HepG2 (cell line): ENCODE measurements around the gene IQGAP2. TPM values are rescaled to one million over a fixed set of nuclear protein-coding genes. Genes with fewer than 3 reads are reported as not detected.
A peak's percentile ranks its signal among the peaks of the same experiment; 100 is the strongest.

Source experiments
- ADNP ChIP-seq: sonication (generic); formaldehyde crosslinking; IDR thresholded peaks from 2 replicates; pipeline ENCODE4 v1.4.0; 2020; ENCODE audit warnings: missing genetic modification reagents
- AGO1 ChIP-seq: fragments of 200-400 bp; formaldehyde crosslinking; IDR thresholded peaks from 2 replicates; pipeline ENCODE4 v1.6.1; 2017; ENCODE audit warnings: mild to moderate bottlenecking, low read depth, low read length, moderate library complexity; ENCODE audit not compliant: poor library complexity, severe bottlenecking
- BCL6 ChIP-seq: IDR thresholded peaks from 2 replicates; pipeline ENCODE4 v1.6.1; 2016; ENCODE audit warnings: missing genetic modification reagents, missing compliant biosample characterization
- EED ChIP-seq: sonication (generic); formaldehyde crosslinking; IDR thresholded peaks from 2 replicates; pipeline ENCODE4 v1.5.0; 2020; ENCODE audit warnings: mild to moderate bottlenecking, missing genetic modification reagents
- IRF2 ChIP-seq: IDR thresholded peaks from 2 replicates; pipeline ENCODE4 v1.6.1; 2018; ENCODE audit warnings: missing genetic modification reagents, missing compliant biosample characterization
- JUND ChIP-seq: sonication (generic); formaldehyde crosslinking; IDR thresholded peaks from 2 replicates; pipeline ENCODE4 v1.8.0; 2022; ENCODE audit warnings: mild to moderate bottlenecking, missing genetic modification reagents
- LRRFIP1 ChIP-seq: sonication (generic); formaldehyde crosslinking; conservative IDR thresholded peaks from 2 replicates; pipeline ENCODE4 v1.4.0; 2020; ENCODE audit warnings: missing genetic modification reagents
- SMYD3 ChIP-seq: sonication (generic); formaldehyde crosslinking; IDR thresholded peaks from 2 replicates; pipeline ENCODE4 v1.8.1; 2023; ENCODE audit warnings: mild to moderate bottlenecking, missing genetic modification reagents
- STAG1 ChIP-seq: sonication (generic); formaldehyde crosslinking; IDR thresholded peaks from 2 replicates; pipeline ENCODE4 v1.4.0; 2020; ENCODE audit warnings: missing genetic modification reagents
- TFAP4 ChIP-seq: sonication (generic); IDR thresholded peaks from 2 replicates; pipeline ENCODE4 v1.6.1; 2016; ENCODE audit warnings: low read depth, borderline replicate concordance
- ZHX2 ChIP-seq, 2 experiments: sonication (generic) in 1 of 2; formaldehyde crosslinking in 1 of 2; IDR thresholded peaks; 2 replicates each; pipeline versions ENCODE4 v1.6.1 to v1.9.0; 2014 to 2022; ENCODE audit warnings: antibody characterized with exemption in 1 of 2, borderline replicate concordance in 1 of 2, inconsistent platforms in 1 of 2, low read depth in 1 of 2, missing genetic modification reagents in 1 of 2
- ZNF234 ChIP-seq: sonication (generic); formaldehyde crosslinking; conservative IDR thresholded peaks from 2 replicates; pipeline ENCODE4 v1.5.1; 2020; ENCODE audit warnings: mild to moderate bottlenecking, missing genetic modification reagents
- ZNF256 ChIP-seq: sonication (generic); formaldehyde crosslinking; conservative IDR thresholded peaks from 2 replicates; pipeline ENCODE4 v1.4.0; 2020; ENCODE audit warnings: missing genetic modification reagents
- ZNF343 ChIP-seq: sonication (generic); formaldehyde crosslinking; IDR thresholded peaks from 2 replicates; pipeline ENCODE4 v1.4.0; 2020; ENCODE audit warnings: mild to moderate bottlenecking, missing genetic modification reagents
- ZNF747 ChIP-seq: sonication (generic); formaldehyde crosslinking; IDR thresholded peaks from 2 replicates; pipeline ENCODE4 v1.8.1; 2023; ENCODE audit warnings: missing genetic modification reagents, mild to moderate bottlenecking, borderline replicate concordance
- ZSCAN29 ChIP-seq: sonication (generic); formaldehyde crosslinking; conservative IDR thresholded peaks from 2 replicates; pipeline ENCODE4 v1.4.0; 2020; ENCODE audit warnings: mild to moderate bottlenecking, missing genetic modification reagents
- ZSCAN5A ChIP-seq: sonication (generic); formaldehyde crosslinking; IDR thresholded peaks from 2 replicates; pipeline ENCODE4 v1.8.0; 2022; ENCODE audit warnings: mild to moderate bottlenecking, missing genetic modification reagents, borderline replicate concordance
- polyA plus RNA-seq, 8 experiments: library from polyadenylated mRNA; depleted of rRNA in 3 of 8; stranded (reverse) in 7 of 8; unstranded in 1 of 8; fragments of >200 nt; fragmentation: Illumina TruSeq in 4 of 8; extraction: Trizol in 4 of 8; gene quantifications; 2 replicates each; pipeline versions ENCODE4 v1.2.1 to v1.2.3, GENCODE V29; 2011 to 2016; ENCODE audit warnings: low read depth in 4 of 8, missing spikeins in 1 of 8, mixed read lengths in 1 of 8; ENCODE audit not compliant: insufficient read depth in 1 of 8
- total RNA-seq, 5 experiments: library from RNA; depleted of rRNA; stranded (reverse); fragments of >200 nt; fragmentation: Illumina TruSeq; extraction: Trizol; gene quantifications; 2 replicates each; pipeline ENCODE4 v1.2.3, GENCODE V29; 2016; ENCODE audit warnings: low read depth in 1 of 5

IQGAP2 gene
- total and polyA plus RNA-seq, 2 of the 13 experiments (the other 11 are each of a cell fraction or from before 2014, with no cell fraction given) = 35.2 to 83.3 TPM

- TF ChIP-seq LRRFIP1 (CRISPR knock-in tag) (no peak), STAG1 (CRISPR knock-in tag) (peak; percentile 90), BCL6 (CRISPR knock-in tag) (peak; percentile 52; the same call in 1 of the 2 replicates), ZNF234 (CRISPR knock-in tag) (peak; percentile 68; the same call in 1 of the 2 replicates), ZNF256 (0 out of 2 replicates have a peak, but pooled peaks have one; percentile 46), TFAP4 (peak; percentile 84; the same call in 1 of the 2 replicates), ZHX2 (IDR thresholded peaks at IDR 0.05; ENCODE audit: low read depth) (0 out of 2 replicates have a peak, but pooled peaks have one; percentile 16), ZHX2 (CRISPR knock-in tag; IDR thresholded peaks at IDR 0.05; ENCODE audit: borderline replicate concordance) (no peak), ZNF747 (no peak; the same call in 1 of the 2 replicates), SMYD3 (CRISPR knock-in tag) (no peak), ZSCAN5A (CRISPR knock-in tag) (0 out of 2 replicates have a peak, but pooled peaks have one; percentile 46), ZNF343 (CRISPR knock-in tag) (0 out of 2 replicates have a peak, but pooled peaks have one; percentile 39), AGO1 (peak; percentile 69), JUND (CRISPR knock-in tag) (no peak), EED (CRISPR knock-in tag) (no peak), IRF2 (CRISPR knock-in tag) (peak; percentile 71), ZSCAN29 (CRISPR knock-in tag) (peak; percentile 90), ADNP (CRISPR knock-in tag) (no peak)
Measured at GRCh38 chr5:76402886-76403765, at the start of gene IQGAP2 (continued).
